Glutamatergic neuron (in vitro differentiated cells): ENCODE results near the gene FAM107B. TPM values are rescaled to one million over a fixed set of nuclear protein-coding genes. Genes with fewer than 3 reads are reported as not detected.

ENCODE experiments used
- DNase-seq: peaks from one replicate; pipeline ENCODE4 v3.0.0; 2022
- H3K27ac Mint-ChIP-seq: one replicate; pipeline ENCODE4 v1.8.0; 2020; ENCODE audit warnings: mild to moderate bottlenecking, mixed read lengths, inconsistent platforms; ENCODE audit not compliant: unreplicated experiment
- H3K27me3 Mint-ChIP-seq: one replicate; pipeline ENCODE4 v1.8.0; 2020; ENCODE audit warnings: mild to moderate bottlenecking, moderate library complexity, mixed read lengths, inconsistent platforms; ENCODE audit not compliant: unreplicated experiment
- H3K36me3 Mint-ChIP-seq: one replicate; pipeline ENCODE4 v1.8.0; 2020; ENCODE audit warnings: mild to moderate bottlenecking, mixed read lengths, inconsistent platforms; ENCODE audit not compliant: unreplicated experiment
- H3K4me1 Mint-ChIP-seq: one replicate; pipeline ENCODE4 v1.8.0; 2020; ENCODE audit warnings: mild to moderate bottlenecking, low read depth, mixed read lengths, inconsistent platforms; ENCODE audit not compliant: unreplicated experiment
- H3K4me3 Mint-ChIP-seq: one replicate; pipeline ENCODE4 v1.8.0; 2020; ENCODE audit warnings: mild to moderate bottlenecking, mixed read lengths, inconsistent platforms; ENCODE audit not compliant: unreplicated experiment
- H3K9me3 Mint-ChIP-seq: one replicate; pipeline ENCODE4 v1.8.0; 2020; ENCODE audit warnings: mild to moderate bottlenecking, moderate library complexity, mixed read lengths, inconsistent platforms; ENCODE audit not compliant: unreplicated experiment
- total RNA-seq: library from RNA; stranded (reverse); fragmentation: NEBNext Ultra II Directional; extraction: Animal tissue kit (Norgen Biotek cat#: 25700); gene quantifications from one replicate; pipeline ENCODE4 v1.2.1, GENCODE V29; 2021; ENCODE audit not compliant: unreplicated experiment
- TF ChIP-seq, protein P1 (sequence below): fragments of 200-600 bp; sonication (generic); IDR thresholded peaks from one replicate; pipeline ENCODE4 v1.5.0; 2021; ENCODE audit not compliant: partially characterized antibody, unreplicated experiment

Gene FAM107B
- total RNA-seq, 1 donor from 2014 or later, result 88.6 TPM

DNA sequence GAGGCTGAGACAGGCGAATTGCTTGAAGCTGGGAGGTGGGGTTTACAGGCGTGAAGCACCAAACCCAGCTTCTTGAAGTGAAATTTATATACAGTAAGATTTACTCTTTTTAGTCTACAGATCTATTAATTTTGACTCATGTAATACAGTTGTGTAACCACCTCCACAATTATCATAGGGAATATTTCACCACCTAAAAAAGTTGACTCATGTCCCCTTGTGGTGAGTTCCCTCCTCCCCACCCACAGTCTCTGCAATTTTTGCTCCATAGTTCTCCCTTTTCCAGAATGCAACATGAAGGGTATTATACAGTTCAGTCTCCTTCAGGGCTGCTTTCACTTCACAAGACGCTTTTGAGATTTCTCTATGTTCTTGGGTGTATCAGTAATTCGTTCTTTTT, 156.8 kb downstream of the FAM107B start:
- DNase-seq, result no peak
- Mint-ChIP-seq H3K27me3 (peaks cover 2% of the 10 kb centered on the region), H3K36me3 (no peaks in the 10 kb centered on the region), H3K4me3 (no peak overlapping the region), H3K27ac (no peak overlapping the region), H3K4me1 (peaks cover 8% of the 10 kb centered on the region), H3K9me3 (no peaks in the 10 kb centered on the region)
- TF ChIP-seq, protein P1, sequence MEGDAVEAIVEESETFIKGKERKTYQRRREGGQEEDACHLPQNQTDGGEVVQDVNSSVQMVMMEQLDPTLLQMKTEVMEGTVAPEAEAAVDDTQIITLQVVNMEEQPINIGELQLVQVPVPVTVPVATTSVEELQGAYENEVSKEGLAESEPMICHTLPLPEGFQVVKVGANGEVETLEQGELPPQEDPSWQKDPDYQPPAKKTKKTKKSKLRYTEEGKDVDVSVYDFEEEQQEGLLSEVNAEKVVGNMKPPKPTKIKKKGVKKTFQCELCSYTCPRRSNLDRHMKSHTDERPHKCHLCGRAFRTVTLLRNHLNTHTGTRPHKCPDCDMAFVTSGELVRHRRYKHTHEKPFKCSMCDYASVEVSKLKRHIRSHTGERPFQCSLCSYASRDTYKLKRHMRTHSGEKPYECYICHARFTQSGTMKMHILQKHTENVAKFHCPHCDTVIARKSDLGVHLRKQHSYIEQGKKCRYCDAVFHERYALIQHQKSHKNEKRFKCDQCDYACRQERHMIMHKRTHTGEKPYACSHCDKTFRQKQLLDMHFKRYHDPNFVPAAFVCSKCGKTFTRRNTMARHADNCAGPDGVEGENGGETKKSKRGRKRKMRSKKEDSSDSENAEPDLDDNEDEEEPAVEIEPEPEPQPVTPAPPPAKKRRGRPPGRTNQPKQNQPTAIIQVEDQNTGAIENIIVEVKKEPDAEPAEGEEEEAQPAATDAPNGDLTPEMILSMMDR, result no peak

- TF ChIP-seq, protein P1, result no peak
- no peak overlapping the region for H3K4me3 Mint-ChIP-seq
- peaks cover 8% of the 10 kb centered on the region for H3K4me1 Mint-ChIP-seq
- H3K27ac Mint-ChIP-seq, result no peak overlapping the region
- peaks cover 2% of the 10 kb centered on the region for H3K27me3 Mint-ChIP-seq
- no peak for DNase-seq
- H3K36me3 Mint-ChIP-seq, result no peaks in the 10 kb centered on the region
- H3K9me3 Mint-ChIP-seq, result no peaks in the 10 kb centered on the region
Measured at GRCh38 chr10:14616955-14617730, 157.6 kb downstream of the FAM107B start.

DNA sequence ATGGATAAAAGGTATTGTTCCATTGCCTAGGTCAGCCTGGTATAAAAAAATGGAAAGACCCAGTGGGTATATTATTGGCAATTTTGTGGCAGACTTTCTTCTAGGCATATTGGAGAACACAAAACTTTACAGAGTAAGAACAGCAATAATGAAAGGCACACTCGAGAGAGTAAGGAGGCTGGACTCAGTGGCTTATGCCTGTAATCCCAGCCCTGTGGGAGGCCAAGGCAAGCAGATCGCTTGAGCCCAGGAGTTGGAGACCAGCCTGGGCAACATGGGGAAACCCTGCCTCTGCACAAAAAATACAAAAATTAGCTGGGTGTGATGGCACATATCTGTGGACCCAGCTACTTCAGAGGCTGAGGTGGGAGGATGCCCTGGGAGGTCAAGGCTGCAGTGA, 158.2 kb downstream of the FAM107B start:
- TF ChIP-seq, protein P1, result no peak
- H3K36me3 Mint-ChIP-seq, result no peaks in the 10 kb centered on the region
- no peak for DNase-seq
- no peaks in the 10 kb centered on the region for H3K9me3 Mint-ChIP-seq
- H3K4me1 Mint-ChIP-seq, result peaks cover 5% of the 10 kb centered on the region
- H3K27me3 Mint-ChIP-seq, result peaks cover 2% of the 10 kb centered on the region
- no peak overlapping the region for H3K4me3 Mint-ChIP-seq
- H3K27ac Mint-ChIP-seq, result no peak overlapping the region

DNA sequence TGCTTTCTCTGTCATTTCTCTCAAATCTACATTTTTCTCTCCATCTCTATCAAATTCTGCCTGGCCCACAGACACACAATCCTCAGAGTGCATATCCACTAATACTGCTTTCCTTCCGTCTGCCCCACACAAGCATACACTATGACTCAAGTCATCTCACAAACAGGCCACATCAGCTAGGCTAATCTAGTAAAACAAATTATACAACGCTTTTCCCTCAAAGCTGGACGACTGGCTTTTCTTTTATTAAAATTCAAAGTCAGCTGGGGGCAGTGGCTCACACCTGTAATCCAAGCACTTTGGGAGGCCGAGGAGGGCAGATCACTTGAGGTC, 161.1 kb downstream of the FAM107B start:
- H3K27ac Mint-ChIP-seq, result no peak overlapping the region
- H3K4me3 Mint-ChIP-seq, result no peak overlapping the region
- H3K36me3 Mint-ChIP-seq, result no peaks in the 10 kb centered on the region
- TF ChIP-seq, protein P1, result no peak
- peaks cover 2% of the 10 kb centered on the region for H3K27me3 Mint-ChIP-seq
- DNase-seq, result no peak
- H3K4me1 Mint-ChIP-seq, result peaks cover 9% of the 10 kb centered on the region
- no peaks in the 10 kb centered on the region for H3K9me3 Mint-ChIP-seq

DNA sequence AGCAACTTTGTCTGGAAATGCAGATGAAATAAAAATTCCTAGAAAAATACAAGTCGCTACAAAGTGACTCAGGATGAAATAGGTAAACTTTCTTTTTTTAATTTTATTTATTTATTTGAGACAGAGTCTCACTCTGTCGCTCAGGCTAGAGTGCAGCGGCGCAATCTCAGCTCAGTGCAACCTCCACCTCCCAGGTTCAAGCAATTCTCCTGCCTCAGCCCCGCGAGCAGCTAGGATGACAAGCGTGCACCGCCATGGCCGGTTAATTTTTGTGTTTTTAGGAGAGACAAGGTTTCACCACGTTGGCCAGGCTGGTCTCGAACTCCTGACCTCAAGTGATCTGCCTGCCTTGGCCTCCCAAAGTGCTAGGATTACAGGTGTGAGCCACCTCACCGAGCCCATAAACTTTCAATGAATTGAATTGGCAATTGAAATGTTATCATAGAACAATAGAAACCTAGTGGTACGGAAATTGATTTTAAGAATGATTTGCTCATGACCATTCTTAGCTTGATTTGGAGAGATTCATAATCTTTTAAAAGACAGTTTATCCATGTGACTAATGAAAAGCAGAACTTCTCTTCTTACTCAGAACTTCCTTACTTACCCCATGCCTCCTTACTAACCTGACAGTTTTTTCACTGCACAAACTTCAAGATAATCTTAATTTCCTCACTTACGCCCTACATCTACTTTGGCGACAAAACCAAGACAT, 161.7 kb downstream of the FAM107B start:
- DNase-seq, result no peak
- H3K27me3 Mint-ChIP-seq, result peaks cover 2% of the 10 kb centered on the region
- H3K4me3 Mint-ChIP-seq, result no peak overlapping the region
- TF ChIP-seq, protein P1, result no peak
- H3K27ac Mint-ChIP-seq, result no peak overlapping the region
- H3K9me3 Mint-ChIP-seq, result peaks cover 2% of the 10 kb centered on the region
- no peaks in the 10 kb centered on the region for H3K36me3 Mint-ChIP-seq
- peaks cover 12% of the 10 kb centered on the region for H3K4me1 Mint-ChIP-seq
